Vein endothelial cell (primary cell): ENCODE results near the gene GPX4. TPM values are rescaled to one million over a fixed set of nuclear protein-coding genes. Genes with fewer than 3 reads are reported as not detected.

Source experiments
- total RNA-seq: library from RNA; depleted of rRNA; stranded (reverse); fragments of >200 nt; gene quantifications from 2 replicates; pipeline ENCODE4 v1.2.3, GENCODE V29; 2012

Gene GPX4, protein sequence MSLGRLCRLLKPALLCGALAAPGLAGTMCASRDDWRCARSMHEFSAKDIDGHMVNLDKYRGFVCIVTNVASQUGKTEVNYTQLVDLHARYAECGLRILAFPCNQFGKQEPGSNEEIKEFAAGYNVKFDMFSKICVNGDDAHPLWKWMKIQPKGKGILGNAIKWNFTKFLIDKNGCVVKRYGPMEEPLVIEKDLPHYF
- 418 and 553 TPM in 2 replicates for total RNA-seq

DNA sequence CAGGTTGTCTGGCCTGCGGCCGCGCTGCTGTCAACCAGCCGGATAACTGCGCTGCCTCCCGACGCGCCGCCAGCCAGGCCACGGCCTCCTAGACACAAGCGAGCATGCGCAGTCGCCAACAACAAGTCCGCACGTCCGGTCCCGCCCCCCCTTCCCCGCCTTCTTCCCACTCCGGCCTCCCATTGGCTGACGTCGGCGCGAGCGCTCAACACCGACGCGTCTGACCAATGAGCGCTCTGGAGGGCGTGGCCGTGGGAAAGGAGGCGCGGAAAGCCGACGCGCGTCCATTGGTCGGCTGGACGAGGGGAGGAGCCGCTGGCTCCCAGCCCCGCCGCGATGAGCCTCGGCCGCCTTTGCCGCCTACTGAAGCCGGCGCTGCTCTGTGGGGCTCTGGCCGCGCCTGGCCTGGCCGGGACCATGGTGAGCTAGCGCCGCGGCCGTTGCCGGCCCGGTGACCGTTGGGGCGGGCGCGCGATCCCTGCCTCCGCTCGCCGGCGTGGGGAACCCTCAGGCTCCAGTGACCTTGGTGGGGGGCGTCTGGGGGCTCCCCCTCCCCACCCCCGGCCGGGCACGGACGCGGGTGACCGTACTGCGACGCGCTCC lies at the start of gene GPX4:
GPX4 (plus strand) TSS at position 287 of the 603 bp plus-strand sequence; CDS start at position 337, 50 bp downstream.

DNA sequence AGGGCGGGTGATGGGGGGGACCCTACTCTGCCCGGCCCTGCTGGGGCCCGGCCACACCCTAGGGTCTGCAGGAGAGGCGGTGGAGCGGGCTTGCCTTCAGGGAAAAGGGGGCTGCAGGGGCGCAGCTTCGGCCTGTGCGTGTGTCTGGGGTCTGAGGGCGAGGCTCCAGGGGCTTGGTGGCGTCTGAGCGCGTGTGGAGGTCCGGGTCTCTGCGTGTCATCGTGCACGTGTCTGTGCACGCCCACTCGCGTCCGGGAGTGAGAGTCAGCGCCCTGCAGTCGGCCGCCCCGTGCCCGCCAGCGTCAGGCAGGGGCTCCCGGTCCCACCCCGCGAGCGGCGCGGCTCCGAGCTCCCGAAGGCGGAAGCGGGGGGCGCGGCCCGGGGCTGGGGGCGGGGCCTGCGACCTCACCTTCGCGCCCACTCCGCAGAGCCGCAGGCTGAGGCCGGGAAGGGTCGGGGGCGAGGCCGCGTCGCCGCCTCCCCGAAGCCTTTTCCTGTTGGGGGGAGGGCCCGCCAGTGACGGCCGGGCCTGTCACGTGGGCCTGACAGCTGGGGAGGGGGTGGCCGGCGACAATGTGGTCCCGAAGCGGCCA lies 37.0 kb upstream of the GPX4 start, which contains the start of gene ARHGAP45:
ARHGAP45 (plus strand) TSS at position 420 of the 593 bp plus-strand sequence. CDS start 239 bp downstream, outside the sequence.

DNA sequence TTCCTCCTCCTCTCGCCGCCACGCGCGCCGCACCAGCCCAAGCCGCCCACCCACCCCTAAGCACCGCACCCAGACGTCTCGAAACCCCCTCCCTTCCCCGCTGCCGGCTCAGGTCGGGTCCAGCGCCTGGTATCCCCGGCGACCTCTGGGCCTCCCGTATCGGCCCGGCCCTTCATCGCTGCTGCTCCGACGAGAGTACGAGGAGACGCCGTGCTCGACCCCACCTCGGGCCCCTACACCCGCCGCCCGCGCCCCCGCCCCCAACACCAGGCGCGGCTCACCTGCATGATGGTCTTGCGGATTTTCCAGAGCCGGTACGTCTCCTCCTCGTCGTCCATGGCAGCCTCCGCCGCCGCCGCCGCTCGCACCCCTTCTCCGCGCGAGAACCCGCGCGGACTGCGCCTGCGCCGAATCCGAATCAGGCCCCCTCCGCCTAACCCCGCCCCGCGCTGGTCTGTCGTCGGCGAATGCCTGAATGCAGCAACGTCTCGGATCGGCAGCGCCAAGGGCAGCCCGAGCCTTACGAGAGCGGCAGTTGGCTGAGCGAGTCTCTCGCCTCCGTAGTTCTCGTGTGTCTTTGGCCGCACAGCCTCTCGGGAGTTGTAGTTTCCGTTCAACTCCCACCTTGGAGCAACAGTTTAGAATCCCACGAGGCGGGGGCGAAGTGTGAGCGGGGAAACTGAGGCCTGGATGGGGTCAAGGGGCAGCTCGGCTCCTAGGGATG lies 8.7 kb upstream of the GPX4 start, which contains the start of gene POLR2E:
POLR2E (minus strand) TSS at position 398 of the 724 bp plus-strand sequence; CDS start at position 338, 60 bp downstream.

Other genes starting within 250 kb of the GPX4 start
- 0.38 and 0.65 TPM in 2 replicates for gene CFD, start 244.3 kb upstream of the GPX4 start, total RNA-seq
- gene MED16, start 210.8 kb upstream of the GPX4 start, total RNA-seq, result 30.2 and 32.3 TPM in 2 replicates
- gene RNU6-9, start 210.5 kb upstream of the GPX4 start, total RNA-seq, result not detected in 2 replicates
- gene R3HDM4, start 190.8 kb upstream of the GPX4 start, total RNA-seq, result 47.7 and 60.4 TPM in 2 replicates
- not detected in 2 replicates for gene KISS1R, start 186.7 kb upstream of the GPX4 start, total RNA-seq
- 8.2 and 14.5 TPM in 2 replicates for gene ARID3A, start 178.0 kb upstream of the GPX4 start, total RNA-seq
- 74.6 and 116 TPM in 2 replicates for gene WDR18, start 119.6 kb upstream of the GPX4 start, total RNA-seq
- 1.2 and 4.2 TPM in 2 replicates for gene GRIN3B, start 103.6 kb upstream of the GPX4 start, total RNA-seq
- gene TMEM259, start 82.9 kb upstream of the GPX4 start, total RNA-seq, result 82.6 and 118 TPM in 2 replicates
- not detected in 2 replicates for gene RNU6-2, start 82.5 kb upstream of the GPX4 start, total RNA-seq
- 249 and 315 TPM in 2 replicates for gene CNN2, start 77.4 kb upstream of the GPX4 start, total RNA-seq
- gene ABCA7, start 63.9 kb upstream of the GPX4 start, total RNA-seq, result 7.6 and 10.1 TPM in 2 replicates
- gene ARHGAP45, start 36.8 kb upstream of the GPX4 start, total RNA-seq, result 13.1 and 17.6 TPM in 2 replicates
- 148 and 173 TPM in 2 replicates for gene POLR2E, start 8.6 kb upstream of the GPX4 start, total RNA-seq
- gene SBNO2, start 70.3 kb downstream of the GPX4 start, total RNA-seq, result 38.4 and 40.5 TPM in 2 replicates
- 71.0 and 85.6 TPM in 2 replicates for gene STK11, start 101.8 kb downstream of the GPX4 start, total RNA-seq
- gene CBARP, start 134.0 kb downstream of the GPX4 start, total RNA-seq, result 6.4 and 7.2 TPM in 2 replicates
- gene ATP5F1D, start 137.8 kb downstream of the GPX4 start, total RNA-seq, result 18.0 and 24.8 TPM in 2 replicates
- gene MIDN, start 144.6 kb downstream of the GPX4 start, total RNA-seq, result 23.3 and 24.8 TPM in 2 replicates
- gene CIRBP, start 165.3 kb downstream of the GPX4 start, total RNA-seq, result 308 and 317 TPM in 2 replicates
- 24.7 and 32.7 TPM in 2 replicates for gene FAM174C, start 171.5 kb downstream of the GPX4 start, total RNA-seq
- gene EFNA2, start 181.9 kb downstream of the GPX4 start, total RNA-seq, result 0.57 and 1.3 TPM in 2 replicates